A673 (cell line): ENCODE measurements around the gene CAMK1D. TPM values are rescaled to one million over a fixed set of nuclear protein-coding genes. Genes with fewer than 3 reads are reported as not detected.

ENCODE experiments used
- BruUV-seq: library from RNA; stranded (reverse); fragments of 400-500 nt; replicated peaks from 2 replicates; lab custom pipeline; 2021; lab: Mats Ljungman, UMichigan
- CTCF ChIA-PET: fragments of 300-600 bp; sonication (Branson Sonifier 250); formaldehyde crosslinking; loops from one replicate; lab custom pipeline; 2022; ENCODE audit warnings: antibody characterized with exemption; lab: Charles Lee
- POLR2A ChIA-PET: fragments of 300-600 bp; sonication (Branson Sonifier 250); formaldehyde crosslinking; loops from one replicate; lab custom pipeline; 2022; ENCODE audit warnings: antibody characterized with exemption; ENCODE audit not compliant: low non-redundant PET; lab: Charles Lee
- DNase-seq: peaks from one replicate; pipeline ENCODE4 v3.0.0-alpha.2; 2015; ENCODE audit warnings: low spot score
- H3K27ac ChIP-seq: fragments of 200-600 bp; sonication (generic); 2 replicates; pipeline ENCODE4 v1.5.1; 2016; ENCODE audit warnings: mixed run types, low read depth, mild to moderate bottlenecking, mixed read lengths, antibody characterized with exemption, low read length; ENCODE audit not compliant: poor library complexity, severe bottlenecking
- H3K27me3 ChIP-seq: fragments of 200-600 bp; sonication (generic); replicated peaks from 2 replicates; pipeline ENCODE4 v1.6.1; 2017; ENCODE audit warnings: mixed run types, low read depth, mild to moderate bottlenecking, mixed read lengths, antibody characterized with exemption, low read length; ENCODE audit not compliant: insufficient read depth, poor library complexity
- H3K36me3 ChIP-seq: fragments of 200-600 bp; sonication (generic); 2 replicates; pipeline ENCODE4 v1.6.1; 2016; ENCODE audit warnings: mixed run types, mild to moderate bottlenecking, mixed read lengths, antibody characterized with exemption, low read length; ENCODE audit not compliant: insufficient read depth, poor library complexity, severe bottlenecking
- H3K4me1 ChIP-seq: fragments of 200-600 bp; sonication (generic); 2 replicates; pipeline ENCODE4 v1.6.1; 2017; ENCODE audit warnings: mixed run types, mild to moderate bottlenecking, mixed read lengths, antibody characterized with exemption, low read length; ENCODE audit not compliant: insufficient read depth, poor library complexity, severe bottlenecking
- H3K4me3 ChIP-seq: fragments of 200-600 bp; sonication (generic); 2 replicates; pipeline ENCODE4 v1.5.1; 2016; ENCODE audit warnings: low read depth, mixed run types, mild to moderate bottlenecking, mixed read lengths, low read length; ENCODE audit not compliant: poor library complexity, severe bottlenecking
- H3K9me3 ChIP-seq: fragments of 200-600 bp; sonication (generic); 2 replicates; pipeline ENCODE4 v1.6.1; 2016; ENCODE audit warnings: mixed run types, low read depth, mild to moderate bottlenecking, mixed read lengths, antibody characterized with exemption, low read length; ENCODE audit not compliant: poor library complexity, severe bottlenecking
- CTCF ChIP-seq: fragments of 300-800, 200-600 bp; sonication (generic); conservative IDR thresholded peaks from 2 replicates; pipeline ENCODE4 v1.5.1; 2017; ENCODE audit warnings: low read depth, mild to moderate bottlenecking, antibody characterized with exemption, low read length, moderate library complexity, mixed read lengths
- EZH2 ChIP-seq: fragments of 200-600 bp; sonication (generic); IDR thresholded peaks from 2 replicates; pipeline ENCODE4 v1.6.1; 2017; ENCODE audit warnings: borderline replicate concordance, low read depth, mild to moderate bottlenecking, mixed read lengths, antibody characterized with exemption, low read length; ENCODE audit not compliant: poor library complexity, severe bottlenecking
- intact Hi-C: fragments of 100-400 bp; cut with micrococcal nuclease; formaldehyde crosslinking; loops from one replicate; pipeline ENCODE4 v1.10.0; 2022; ENCODE audit not compliant: unreplicated experiment
- total RNA-seq: library from RNA; stranded (reverse); gene quantifications from 2 replicates; pipeline ENCODE4 v1.2.3, GENCODE V29; 2021

CAMK1D gene
- total RNA-seq, 1 experiment from 2014 or later = 23.7 TPM

- no peaks in the 10 kb centered on the region for H3K9me3 ChIP-seq
- H3K4me3 ChIP-seq = no peak overlapping the region
- CTCF ChIA-PET = no interaction called here
- TF ChIP-seq CTCF (no peak), EZH2 (no peak)
- H3K27me3 ChIP-seq = no peaks in the 10 kb centered on the region
- H3K36me3 ChIP-seq = no peaks in the 10 kb centered on the region
- intact Hi-C loops = loop anchor here (5.0 kb wide), 1 partner anchor 353 kb away; no protein-coding TSS in a partner anchor
- no peak overlapping the region for H3K27ac ChIP-seq
- BruUV-seq = no TSS peak
- POLR2A ChIA-PET = no interaction called here
- DNase-seq = peak; percentile 33
- H3K4me1 ChIP-seq = peaks cover 34% of the 10 kb centered on the region
Measured at GRCh38 chr10:12719365-12719764, 370.0 kb downstream of the CAMK1D start.

GRCh38 chr10:12720217-12720981 lies 371.1 kb downstream of the CAMK1D start:
- no peaks in the 10 kb centered on the region for H3K9me3 ChIP-seq
- peak; percentile 95 for DNase-seq
- CTCF ChIA-PET = interaction anchor here (1.0 kb wide), 1 partner anchor 9 kb away, joined by 4 read pairs; no protein-coding TSS in a partner anchor
- intact Hi-C loops = no loop called here
- peak overlapping the region; percentile 76 for H3K27ac ChIP-seq
- TF ChIP-seq EZH2 = no peak
- no peak for TF ChIP-seq CTCF
- H3K27me3 ChIP-seq = no peaks in the 10 kb centered on the region
- no peaks in the 10 kb centered on the region for H3K36me3 ChIP-seq
- peaks cover 34% of the 10 kb centered on the region for H3K4me1 ChIP-seq
- H3K4me3 ChIP-seq = no peak overlapping the region
- POLR2A ChIA-PET = no interaction called here
- no TSS peak for BruUV-seq

- H3K4me1 ChIP-seq = peaks cover 34% of the 10 kb centered on the region
- no peak for TF ChIP-seq CTCF
- no peak for TF ChIP-seq EZH2
- ChIA-PET POLR2A (no interaction called here), CTCF (interaction anchor here (0.6 kb wide), 1 partner anchor 444 kb away, joined by 3 read pairs; no protein-coding TSS in a partner anchor)
- no peaks in the 10 kb centered on the region for H3K27me3 ChIP-seq
- intact Hi-C loops = no loop called here
- H3K4me3 ChIP-seq = no peak overlapping the region
- BruUV-seq = no TSS peak
- H3K36me3 ChIP-seq = no peaks in the 10 kb centered on the region
- no peaks in the 10 kb centered on the region for H3K9me3 ChIP-seq
- no peak overlapping the region for H3K27ac ChIP-seq
- DNase-seq = no peak
Measured at GRCh38 chr10:12721334-12721733, 372.0 kb downstream of the CAMK1D start.
